ENCODE data around the gene CD99.
"Not testable (repeated sequence)": the region's sequence is repeated elsewhere in the genome, so short reads cannot be mapped to it uniquely, and the experiment has no call there.

The CD99 gene

GRCh38 chrX:2711441-2711840 lies 20.3 kb downstream of the CD99 start:
- no peak overlapping the region for H3K4me3 ChIP-seq (ENCODE audit: extremely low read depth, insufficient read depth, low read length, poor library complexity, severe bottlenecking)
- H3K4me1 ChIP-seq (ENCODE audit: control insufficient read depth, insufficient read depth, low read length, poor library complexity, severe bottlenecking): peaks cover 43% of the 10 kb centered on the region
- H3K27ac ChIP-seq (ENCODE audit: low read depth, low read length, severe bottlenecking): no peak overlapping the region
- 100% methylated on average over 1 of the region's 2 CpGs for WGBS, 2 experiments (ENCODE audit: insufficient coverage in 2 of 2)
- H3K36me3 ChIP-seq (ENCODE audit: control insufficient read depth, insufficient read depth, low read length): peaks cover 53% of the 10 kb centered on the region
- H3K9me3 ChIP-seq (ENCODE audit: control insufficient read depth, low read length): no peaks in the 10 kb centered on the region

- WGBS, 2 experiments (ENCODE audit: insufficient coverage in 2 of 2): 97% methylated on average over 8 of the region's 9 CpGs
Observed at GRCh38 chrX:2712428-2712827, 21.3 kb downstream of the CD99 start.

GRCh38 chrX:2712890-2713840 lies 22.1 kb downstream of the CD99 start:
- no peak overlapping the region for H3K27ac ChIP-seq (ENCODE audit: low read depth, low read length, severe bottlenecking)
- WGBS, 2 experiments (ENCODE audit: insufficient coverage in 2 of 2): 93% methylated on average over 6 to 9 of the region's 13 CpGs

More at GRCh38 chrX:2712428-2712827, 21.3 kb downstream of the CD99 start:
- Histone ChIP-seq H3K4me3 (ENCODE audit: extremely low read depth, insufficient read depth, low read length, poor library complexity, severe bottlenecking) (no peak overlapping the region), H3K27ac (ENCODE audit: low read depth, low read length, severe bottlenecking) (no peak overlapping the region), H3K4me1 (ENCODE audit: control insufficient read depth, insufficient read depth, low read length, poor library complexity, severe bottlenecking) (peaks cover 35% of the 10 kb centered on the region), H3K36me3 (ENCODE audit: control insufficient read depth, insufficient read depth, low read length) (peaks cover 63% of the 10 kb centered on the region), H3K9me3 (ENCODE audit: control insufficient read depth, low read length) (no peaks in the 10 kb centered on the region)

GRCh38 chrX:2714551-2714950 lies 23.5 kb downstream of the CD99 start:
- H3K27ac ChIP-seq (ENCODE audit: low read depth, low read length, severe bottlenecking): peak overlapping the region; percentile 84
- H3K9me3 ChIP-seq (ENCODE audit: control insufficient read depth, low read length): no peaks in the 10 kb centered on the region
- no peak overlapping the region for H3K4me3 ChIP-seq (ENCODE audit: extremely low read depth, insufficient read depth, low read length, poor library complexity, severe bottlenecking)
- 94 to 100% methylated on average over 2 to 3 of the region's 6 CpGs for WGBS, 2 experiments (ENCODE audit: insufficient coverage in 2 of 2)
- peaks cover 77% of the 10 kb centered on the region for H3K36me3 ChIP-seq (ENCODE audit: control insufficient read depth, insufficient read depth, low read length)
- peaks cover 14% of the 10 kb centered on the region for H3K4me1 ChIP-seq (ENCODE audit: control insufficient read depth, insufficient read depth, low read length, poor library complexity, severe bottlenecking)

More at GRCh38 chrX:2712890-2713840, 22.1 kb downstream of the CD99 start:
- Histone ChIP-seq H3K36me3 (ENCODE audit: control insufficient read depth, insufficient read depth, low read length) (peaks cover 70% of the 10 kb centered on the region), H3K4me3 (ENCODE audit: extremely low read depth, insufficient read depth, low read length, poor library complexity, severe bottlenecking) (no peak overlapping the region), H3K4me1 (ENCODE audit: control insufficient read depth, insufficient read depth, low read length, poor library complexity, severe bottlenecking) (peaks cover 27% of the 10 kb centered on the region), H3K9me3 (ENCODE audit: control insufficient read depth, low read length) (no peaks in the 10 kb centered on the region)

- peaks cover 9% of the 10 kb centered on the region for H3K4me1 ChIP-seq (ENCODE audit: control insufficient read depth, insufficient read depth, low read length, poor library complexity, severe bottlenecking)
- H3K9me3 ChIP-seq (ENCODE audit: control insufficient read depth, low read length): no peaks in the 10 kb centered on the region
- 77 to 81% methylated on average over 6 of the region's 11 CpGs for WGBS, 2 experiments (ENCODE audit: insufficient coverage in 2 of 2)
- H3K36me3 ChIP-seq (ENCODE audit: control insufficient read depth, insufficient read depth, low read length): peaks cover 83% of the 10 kb centered on the region
- H3K27ac ChIP-seq (ENCODE audit: low read depth, low read length, severe bottlenecking): peak overlapping the region; percentile 84
- no peak overlapping the region for H3K4me3 ChIP-seq (ENCODE audit: extremely low read depth, insufficient read depth, low read length, poor library complexity, severe bottlenecking)
Observed at GRCh38 chrX:2715066-2715600, 24.0 kb downstream of the CD99 start.

GRCh38 chrX:2717312-2717711 lies 26.2 kb downstream of the CD99 start:
- peaks cover 92% of the 10 kb centered on the region for H3K36me3 ChIP-seq (ENCODE audit: control insufficient read depth, insufficient read depth, low read length)
- H3K9me3 ChIP-seq (ENCODE audit: control insufficient read depth, low read length): no peaks in the 10 kb centered on the region
- H3K27ac ChIP-seq (ENCODE audit: low read depth, low read length, severe bottlenecking): no peak overlapping the region
- H3K4me3 ChIP-seq (ENCODE audit: extremely low read depth, insufficient read depth, low read length, poor library complexity, severe bottlenecking): no peak overlapping the region
- H3K4me1 ChIP-seq (ENCODE audit: control insufficient read depth, insufficient read depth, low read length, poor library complexity, severe bottlenecking): peaks cover 9% of the 10 kb centered on the region
- WGBS, 2 experiments (ENCODE audit: insufficient coverage in 2 of 2): 85 to 100% methylated on average over 4 of the region's 5 CpGs

GRCh38 chrX:2718821-2719220 lies 27.7 kb downstream of the CD99 start:
- H3K4me3 ChIP-seq (ENCODE audit: extremely low read depth, insufficient read depth, low read length, poor library complexity, severe bottlenecking): no peak overlapping the region
- H3K9me3 ChIP-seq (ENCODE audit: control insufficient read depth, low read length): no peaks in the 10 kb centered on the region
- peaks cover 93% of the 10 kb centered on the region for H3K36me3 ChIP-seq (ENCODE audit: control insufficient read depth, insufficient read depth, low read length)
- H3K27ac ChIP-seq (ENCODE audit: low read depth, low read length, severe bottlenecking): no peak overlapping the region
- peaks cover 6% of the 10 kb centered on the region for H3K4me1 ChIP-seq (ENCODE audit: control insufficient read depth, insufficient read depth, low read length, poor library complexity, severe bottlenecking)
- 100% methylated on average over 1 to 2 of the region's 2 CpGs for WGBS, 2 experiments (ENCODE audit: insufficient coverage in 2 of 2)

GRCh38 chrX:2719774-2720447 lies 28.8 kb downstream of the CD99 start:
- 96 to 98% methylated on average over 5 to 8 of the region's 10 CpGs for WGBS, 2 experiments (ENCODE audit: insufficient coverage in 2 of 2)
- no peaks in the 10 kb centered on the region for H3K4me1 ChIP-seq (ENCODE audit: control insufficient read depth, insufficient read depth, low read length, poor library complexity, severe bottlenecking)
- no peak overlapping the region for H3K4me3 ChIP-seq (ENCODE audit: extremely low read depth, insufficient read depth, low read length, poor library complexity, severe bottlenecking)
- H3K9me3 ChIP-seq (ENCODE audit: control insufficient read depth, low read length): no peaks in the 10 kb centered on the region
- no peak overlapping the region for H3K27ac ChIP-seq (ENCODE audit: low read depth, low read length, severe bottlenecking)
- H3K36me3 ChIP-seq (ENCODE audit: control insufficient read depth, insufficient read depth, low read length): peaks cover 96% of the 10 kb centered on the region

- 95 to 97% methylated on average over 16 of the region's 20 CpGs for WGBS, 2 experiments (ENCODE audit: insufficient coverage in 2 of 2)
- no peak overlapping the region for H3K27ac ChIP-seq (ENCODE audit: low read depth, low read length, severe bottlenecking)
- H3K9me3 ChIP-seq (ENCODE audit: control insufficient read depth, low read length): no peaks in the 10 kb centered on the region
- H3K36me3 ChIP-seq (ENCODE audit: control insufficient read depth, insufficient read depth, low read length): peaks cover 96% of the 10 kb centered on the region
- H3K4me1 ChIP-seq (ENCODE audit: control insufficient read depth, insufficient read depth, low read length, poor library complexity, severe bottlenecking): no peaks in the 10 kb centered on the region
- no peak overlapping the region for H3K4me3 ChIP-seq (ENCODE audit: extremely low read depth, insufficient read depth, low read length, poor library complexity, severe bottlenecking)
Observed at GRCh38 chrX:2723286-2723879, 32.3 kb downstream of the CD99 start.

- H3K9me3 ChIP-seq (ENCODE audit: control insufficient read depth, low read length); H3K4me3 ChIP-seq (ENCODE audit: extremely low read depth, insufficient read depth, low read length, poor library complexity, severe bottlenecking); H3K27ac ChIP-seq (ENCODE audit: low read depth, low read length, severe bottlenecking); H3K4me1 ChIP-seq (ENCODE audit: control insufficient read depth, insufficient read depth, low read length, poor library complexity, severe bottlenecking): not testable (repeated sequence)
- WGBS, 2 experiments (ENCODE audit: insufficient coverage in 2 of 2): 95 to 99% methylated on average over 8 to 9 of the region's 11 CpGs
- peaks cover 92% of the 10 kb centered on the region for H3K36me3 ChIP-seq (ENCODE audit: control insufficient read depth, insufficient read depth, low read length)
Observed at GRCh38 chrX:2727264-2727663, 36.2 kb downstream of the CD99 start.
